Hepatic stellate cell (primary cell): ENCODE results near the gene CRTC3.
"Not testable (repeated sequence)": the region's sequence is repeated elsewhere in the genome, so short reads cannot be mapped to it uniquely, and the experiment has no call there.

Experiments used
- DNase-seq: peaks from one replicate; pipeline ENCODE4 v3.0.0; 2011; ENCODE audit warnings: low spot score

CRTC3 gene

DNA sequence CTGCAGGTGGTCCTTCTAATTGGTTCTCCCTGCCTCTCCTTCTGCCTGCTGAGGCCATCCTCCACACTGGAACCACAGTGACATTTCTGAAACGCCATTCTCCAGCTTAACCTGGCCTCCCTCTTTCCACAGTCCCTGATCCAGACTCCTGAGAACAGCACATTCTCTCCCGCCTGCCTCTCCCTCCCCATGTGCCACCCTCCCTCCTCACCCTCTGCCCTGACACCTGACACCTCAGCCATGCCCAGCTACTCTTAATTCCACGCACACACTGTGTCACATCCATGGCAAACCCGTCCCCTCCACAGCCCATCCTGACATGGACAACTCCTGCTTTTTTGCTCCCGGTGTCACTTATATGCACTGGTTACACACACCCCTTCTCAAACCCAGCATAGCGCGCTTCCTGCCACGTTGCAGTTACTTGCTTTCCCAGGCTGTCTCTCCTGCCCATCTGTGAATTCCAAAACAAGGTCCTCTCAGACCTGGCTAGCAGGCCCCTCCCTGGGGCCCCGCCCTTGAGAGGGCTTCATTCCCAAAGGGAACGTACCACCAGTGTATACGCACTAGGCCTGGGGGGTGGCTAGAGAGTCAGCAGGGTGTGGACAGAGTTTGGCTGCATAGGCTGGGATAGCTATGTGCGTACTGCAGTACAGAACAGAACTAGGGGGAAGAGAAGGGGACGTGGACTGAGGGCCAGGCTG lies 94.7 kb downstream of the CRTC3 start:
- DNase-seq = no peak

DNA sequence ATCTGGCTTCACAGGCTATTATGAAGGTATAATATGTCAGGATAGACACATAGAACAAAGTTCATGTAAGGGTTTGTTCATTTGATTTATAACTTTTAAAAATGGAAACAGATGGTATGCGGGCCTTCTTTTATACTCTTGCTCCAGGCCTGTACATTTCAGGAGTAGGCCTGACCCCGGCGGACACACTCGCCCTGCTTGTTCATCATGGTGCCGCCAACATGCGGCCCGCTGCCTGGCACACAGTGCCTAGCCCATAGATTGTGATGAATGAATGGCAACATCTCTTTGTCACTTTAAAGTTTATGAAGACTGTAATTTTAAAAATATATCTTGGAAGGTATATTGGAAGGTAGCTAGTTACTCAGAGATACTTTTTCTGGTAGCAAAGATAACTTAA lies 95.3 kb downstream of the CRTC3 start:
- DNase-seq = no peak

DNA sequence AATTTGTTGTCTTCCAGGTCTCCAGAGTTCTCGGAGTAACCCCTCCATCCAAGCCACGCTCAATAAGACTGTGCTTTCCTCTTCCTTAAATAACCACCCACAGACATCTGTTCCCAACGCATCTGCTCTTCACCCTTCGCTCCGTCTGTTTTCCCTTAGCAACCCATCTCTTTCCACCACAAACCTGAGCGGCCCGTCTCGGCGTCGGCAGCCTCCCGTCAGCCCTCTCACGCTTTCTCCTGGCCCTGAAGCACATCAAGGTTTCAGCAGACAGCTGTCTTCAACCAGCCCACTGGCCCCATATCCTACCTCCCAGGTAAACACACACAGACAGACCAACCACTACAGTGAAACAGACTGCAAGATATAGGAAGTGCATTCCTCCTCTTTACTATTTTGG lies 99.5 kb downstream of the CRTC3 start:
- no peak for DNase-seq

DNA sequence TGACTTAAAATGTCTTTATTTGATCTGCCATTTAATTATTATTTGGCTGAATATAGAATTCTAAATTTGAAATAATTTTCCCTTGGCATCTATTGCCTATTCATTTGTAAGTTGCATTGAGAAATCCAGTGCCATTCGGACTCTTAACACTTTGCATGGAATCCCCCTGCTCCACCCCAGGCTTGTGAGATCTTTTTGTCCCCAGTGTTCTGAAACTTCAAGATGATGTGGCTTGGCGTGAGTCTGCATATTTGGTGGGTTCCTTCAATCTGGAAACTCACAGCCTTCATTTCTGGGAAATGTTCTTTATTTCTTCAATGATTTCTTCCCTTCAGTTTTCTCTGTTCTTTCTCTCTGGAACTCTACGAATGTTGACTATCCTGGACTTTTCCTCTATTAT lies 103.6 kb downstream of the CRTC3 start:
- DNase-seq = no peak

DNA sequence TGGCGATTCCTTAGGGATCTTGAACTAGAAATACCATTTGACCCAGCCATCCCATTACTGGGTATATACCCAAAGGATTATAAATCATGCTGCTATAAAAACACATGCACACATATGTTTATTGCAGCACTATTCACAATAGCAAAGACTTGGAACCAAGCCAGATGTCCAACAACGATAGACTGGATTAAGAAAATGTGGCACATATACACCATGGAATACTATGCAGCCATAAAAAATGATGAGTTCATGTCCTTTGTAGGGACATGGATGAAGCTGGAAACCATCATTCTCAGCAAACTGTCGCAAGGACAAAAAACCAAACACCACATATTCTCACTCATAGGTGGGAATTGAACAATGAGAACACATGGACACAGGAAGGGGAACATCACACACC lies 107.3 kb downstream of the CRTC3 start:
- DNase-seq = not testable (repeated sequence)

DNA sequence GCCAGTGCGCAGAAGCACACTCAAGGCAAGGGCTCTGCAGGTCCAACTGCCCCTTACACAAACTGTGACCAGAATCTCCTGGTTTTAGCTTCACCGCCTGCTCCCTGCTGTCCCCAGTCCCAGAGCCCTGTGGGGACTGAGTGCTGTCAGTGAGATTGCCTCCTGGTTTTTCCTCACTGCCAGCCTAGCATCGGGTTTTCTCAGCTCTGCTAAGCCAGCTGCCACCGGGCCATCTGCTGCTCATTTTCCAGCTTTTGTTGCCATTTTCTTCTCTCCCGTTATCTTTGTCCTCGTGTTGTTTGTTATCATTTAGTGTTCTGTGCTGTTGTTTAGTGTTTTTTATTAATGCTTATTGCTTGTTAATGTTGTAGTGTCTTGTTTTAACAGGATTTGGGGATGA lies 108.0 kb downstream of the CRTC3 start:
- no peak for DNase-seq

DNA sequence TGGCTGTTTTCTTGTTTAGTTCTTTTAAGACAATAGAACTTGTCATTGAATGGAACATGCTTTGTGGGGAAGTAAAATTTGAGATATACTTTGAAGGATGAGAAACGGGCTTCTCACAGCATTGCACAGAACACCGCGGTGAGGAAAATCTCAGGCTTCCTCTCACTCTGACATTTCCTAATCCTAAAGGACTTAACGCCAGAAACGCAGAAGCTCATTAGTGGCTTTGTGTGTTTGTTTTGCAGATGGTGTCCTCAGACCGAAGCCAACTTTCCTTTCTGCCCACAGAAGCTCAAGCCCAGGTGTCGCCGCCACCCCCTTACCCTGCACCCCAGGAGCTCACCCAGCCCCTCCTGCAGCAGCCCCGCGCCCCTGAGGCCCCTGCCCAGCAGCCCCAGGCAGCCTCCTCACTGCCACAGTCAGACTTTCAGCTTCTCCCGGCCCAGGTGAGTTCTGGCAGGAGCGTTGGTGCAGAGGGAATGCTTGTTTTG lies 108.5 kb downstream of the CRTC3 start:
- DNase-seq = no peak

DNA sequence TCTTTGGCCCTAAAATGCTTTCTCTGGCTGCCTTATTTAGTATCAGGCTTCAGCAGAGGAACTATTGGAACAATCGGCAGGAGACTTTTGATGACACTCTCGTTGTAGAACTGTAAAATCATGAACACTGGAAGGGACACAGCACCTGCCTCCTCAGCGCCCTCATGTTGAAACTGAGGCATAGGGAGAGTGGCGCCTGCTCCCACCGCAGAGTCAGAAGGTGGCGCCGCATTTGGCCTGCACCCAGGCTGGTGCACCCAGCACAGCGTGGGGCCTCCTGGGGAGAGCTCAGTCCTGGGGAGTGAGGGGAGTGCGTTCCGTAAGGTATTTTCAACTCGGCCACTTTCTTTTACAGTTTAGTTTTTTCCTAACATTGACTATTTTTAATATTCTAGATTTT lies 109.2 kb downstream of the CRTC3 start:
- DNase-seq = no peak

DNA sequence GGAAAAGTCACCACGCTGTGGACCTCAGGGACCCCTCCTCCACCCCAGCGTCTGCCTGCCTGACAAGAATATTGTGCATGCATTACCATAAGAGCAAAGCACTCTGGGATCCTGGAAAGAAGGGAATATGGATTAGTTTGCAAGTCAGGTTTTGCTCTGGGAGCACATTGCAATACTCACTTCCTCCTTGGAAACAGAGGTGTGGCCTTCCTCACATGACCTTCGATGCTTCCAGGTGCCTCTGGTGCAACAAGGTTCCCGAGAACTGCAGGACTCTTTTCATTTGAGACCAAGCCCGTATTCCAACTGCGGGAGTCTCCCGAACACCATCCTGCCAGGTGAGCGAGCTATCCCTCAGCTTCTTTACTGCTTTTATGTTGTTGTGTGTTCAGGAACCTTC lies 111.1 kb downstream of the CRTC3 start:
- no peak for DNase-seq

DNA sequence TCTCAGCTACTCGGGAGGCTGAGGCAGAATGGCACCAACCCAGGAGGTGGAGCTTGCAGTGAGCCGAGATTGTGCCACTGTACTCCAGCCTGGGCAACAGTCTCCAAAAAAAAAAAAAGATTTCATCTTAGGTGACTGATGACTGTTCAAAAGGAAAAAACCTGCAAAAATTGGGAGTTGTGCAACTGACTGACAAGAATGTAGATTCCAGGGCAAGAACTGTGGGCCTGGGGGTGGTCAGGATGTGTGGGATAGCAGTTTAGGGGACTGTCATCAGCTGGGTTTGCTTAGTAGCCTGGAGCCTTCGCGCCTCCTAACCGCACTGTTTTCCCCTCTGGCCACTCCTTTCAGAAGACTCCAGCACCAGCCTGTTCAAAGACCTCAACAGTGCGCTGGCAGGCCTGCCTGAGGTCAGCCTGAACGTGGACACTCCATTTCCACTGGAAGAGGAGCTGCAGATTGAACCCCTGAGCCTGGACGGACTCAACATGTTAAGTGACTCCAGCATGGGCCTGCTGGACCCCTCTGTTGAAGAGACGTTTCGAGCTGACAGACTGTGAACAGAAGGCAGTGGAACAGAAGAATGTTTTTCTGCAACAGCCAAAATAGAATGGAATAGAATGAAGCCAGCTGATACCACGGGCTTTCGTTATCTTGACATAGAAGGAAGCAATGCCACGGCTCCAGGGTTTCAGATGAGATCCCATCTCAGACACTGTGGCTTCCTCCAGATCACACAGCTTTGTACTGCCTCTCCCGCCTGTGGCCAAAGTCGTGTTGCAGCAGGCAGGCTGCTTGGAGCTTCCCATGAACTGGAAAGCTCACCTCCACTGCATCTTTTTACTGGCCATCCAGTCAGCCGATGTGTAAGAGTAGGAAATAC lies 112.1 kb downstream of the CRTC3 start:
- no peak for DNase-seq

DNA sequence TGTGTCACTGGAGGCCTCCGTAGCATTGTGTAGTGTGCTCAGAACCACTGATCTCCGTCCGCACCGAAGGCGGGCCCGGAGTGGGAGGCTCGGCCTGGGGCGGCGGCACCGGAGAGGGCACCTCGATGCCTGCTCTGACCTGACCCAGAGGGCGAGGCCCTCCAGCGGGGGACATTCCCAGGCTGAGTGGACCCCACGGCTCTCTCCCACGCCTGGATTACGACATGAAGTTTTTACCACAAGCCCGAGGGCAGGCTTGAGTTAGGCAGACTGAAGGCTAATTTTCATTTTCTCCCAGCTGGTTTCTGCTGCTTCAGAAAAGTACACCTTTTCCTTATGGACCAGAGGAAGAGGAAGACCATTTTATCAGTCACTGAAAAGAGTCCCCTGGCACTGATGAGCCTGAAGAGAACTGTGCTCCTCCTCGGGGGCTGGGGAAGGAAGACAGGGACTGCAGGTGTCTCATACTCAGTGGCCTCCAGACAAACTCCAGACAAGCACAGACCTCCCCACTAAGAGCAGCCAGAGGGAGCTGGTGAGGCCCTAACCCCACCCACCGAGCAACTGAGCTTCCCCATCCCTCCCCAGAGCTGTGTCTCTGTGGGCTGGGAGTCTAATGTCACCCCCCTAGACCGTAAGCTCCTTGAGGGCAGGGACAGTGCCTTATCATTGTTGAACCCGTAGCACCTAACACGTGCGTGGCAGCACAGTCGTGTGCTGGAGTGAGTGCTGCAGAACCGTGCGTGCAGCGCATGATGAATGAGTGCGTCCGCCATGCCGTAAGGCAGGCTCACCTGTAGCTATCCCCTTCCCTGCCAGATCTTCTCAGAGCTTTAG lies 113.0 kb downstream of the CRTC3 start:
- DNase-seq = no peak

DNA sequence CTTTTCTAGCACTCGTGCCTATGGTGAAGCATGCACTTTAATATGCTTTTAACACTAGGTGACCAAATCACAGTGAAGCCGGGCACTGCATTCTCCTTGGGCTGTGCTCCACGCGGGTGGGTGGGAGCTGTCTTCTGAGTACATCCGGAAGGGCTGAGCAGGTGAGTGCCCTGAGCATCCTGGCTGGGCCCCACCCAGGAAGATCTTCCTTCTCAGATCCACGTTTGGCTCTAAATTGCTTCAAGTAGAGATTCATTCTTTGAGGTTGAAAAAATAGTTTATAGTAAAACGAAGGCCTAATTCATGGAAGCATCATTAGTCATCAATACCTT lies 113.5 kb downstream of the CRTC3 start:
- DNase-seq = no peak

DNA sequence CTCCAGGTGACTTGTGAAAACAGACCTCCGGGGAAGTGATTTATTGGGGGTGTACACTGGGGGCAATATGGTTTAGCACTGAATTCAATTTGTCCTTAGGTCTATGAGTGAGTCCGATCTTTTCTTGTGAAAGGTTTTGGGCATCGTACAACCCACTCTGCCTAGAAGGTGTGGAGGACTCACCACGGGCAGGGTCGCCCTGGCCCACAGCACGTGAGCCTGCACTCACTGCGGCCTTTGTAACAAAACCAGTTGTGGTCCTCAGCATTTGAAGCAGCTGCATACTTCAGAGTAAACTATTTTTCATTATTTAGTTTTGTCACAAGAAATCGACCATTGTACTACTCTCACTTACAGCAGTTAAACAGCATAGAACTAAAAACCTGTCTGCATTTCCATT lies 114.8 kb downstream of the CRTC3 start:
- DNase-seq = no peak

DNA sequence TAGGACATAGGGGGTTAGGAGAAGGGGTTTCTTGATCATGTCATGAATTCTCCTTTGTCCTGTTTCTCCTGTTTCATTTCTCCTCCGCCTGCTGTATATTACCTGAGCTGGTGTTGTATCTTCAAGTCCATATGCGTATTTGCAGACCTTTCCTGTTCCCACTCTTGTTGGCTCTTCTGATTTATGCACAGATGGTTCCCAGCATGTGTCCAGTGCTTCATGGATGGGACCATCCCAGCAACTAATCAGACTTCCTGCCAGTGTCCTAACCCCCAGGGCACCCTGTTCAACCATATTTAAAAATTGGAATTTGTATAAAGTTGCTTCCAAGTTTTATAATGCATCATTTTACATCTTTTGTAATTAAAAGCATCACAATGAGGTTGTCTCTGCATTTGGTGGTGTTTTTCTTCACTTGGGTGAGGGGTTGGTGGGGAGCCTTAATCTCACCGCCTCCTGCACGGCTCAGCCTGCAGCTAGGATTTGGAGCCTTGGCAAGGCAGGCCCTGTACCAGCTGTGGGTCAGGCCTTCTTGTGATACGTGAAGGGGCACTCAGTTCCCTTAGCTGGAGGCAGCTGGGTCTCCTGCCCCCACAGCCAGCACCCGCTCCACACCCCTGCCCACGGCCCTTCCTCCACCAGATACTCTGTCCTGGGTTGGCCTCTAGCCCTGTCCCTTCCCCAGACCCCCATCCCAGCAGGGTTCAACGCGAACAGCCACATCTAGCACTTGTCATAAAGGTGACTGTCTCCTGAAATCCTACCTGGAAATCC lies 115.4 kb downstream of the CRTC3 start:
- no peak for DNase-seq

DNA sequence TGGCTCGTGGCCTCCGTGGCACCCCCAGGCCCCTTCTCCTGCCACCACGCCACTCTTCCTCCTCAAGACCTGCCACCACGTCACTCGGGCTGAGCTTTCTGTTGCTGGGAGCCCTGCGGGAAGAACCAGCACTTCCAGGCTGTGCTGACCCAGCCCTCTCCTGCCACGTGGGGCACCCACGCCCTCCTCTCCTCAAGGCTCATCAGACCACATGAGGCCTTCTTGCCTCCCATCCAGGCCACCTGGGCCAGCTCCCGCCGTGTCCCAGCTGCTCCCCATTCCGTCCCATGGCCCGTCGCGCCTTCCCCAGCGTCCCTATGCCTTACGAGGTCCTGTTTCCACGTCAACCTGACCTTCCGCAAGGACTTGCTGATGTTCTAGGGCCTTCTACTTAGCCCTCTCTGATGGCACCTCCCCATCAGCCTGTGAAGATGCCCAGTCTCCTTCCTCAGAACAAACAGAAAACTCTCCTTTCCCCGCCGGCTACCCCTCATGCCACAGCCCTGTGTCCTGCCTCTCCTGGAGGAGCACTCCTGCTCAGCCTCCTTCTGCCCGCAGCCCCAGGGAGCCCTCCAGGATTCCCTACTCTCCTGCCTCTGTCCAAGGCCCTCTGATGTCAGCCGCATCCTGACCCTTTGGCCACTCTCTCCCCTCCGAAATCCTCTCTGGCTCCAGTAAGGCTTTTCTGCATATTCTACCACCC lies 116.3 kb downstream of the CRTC3 start:
- DNase-seq = no peak

DNA sequence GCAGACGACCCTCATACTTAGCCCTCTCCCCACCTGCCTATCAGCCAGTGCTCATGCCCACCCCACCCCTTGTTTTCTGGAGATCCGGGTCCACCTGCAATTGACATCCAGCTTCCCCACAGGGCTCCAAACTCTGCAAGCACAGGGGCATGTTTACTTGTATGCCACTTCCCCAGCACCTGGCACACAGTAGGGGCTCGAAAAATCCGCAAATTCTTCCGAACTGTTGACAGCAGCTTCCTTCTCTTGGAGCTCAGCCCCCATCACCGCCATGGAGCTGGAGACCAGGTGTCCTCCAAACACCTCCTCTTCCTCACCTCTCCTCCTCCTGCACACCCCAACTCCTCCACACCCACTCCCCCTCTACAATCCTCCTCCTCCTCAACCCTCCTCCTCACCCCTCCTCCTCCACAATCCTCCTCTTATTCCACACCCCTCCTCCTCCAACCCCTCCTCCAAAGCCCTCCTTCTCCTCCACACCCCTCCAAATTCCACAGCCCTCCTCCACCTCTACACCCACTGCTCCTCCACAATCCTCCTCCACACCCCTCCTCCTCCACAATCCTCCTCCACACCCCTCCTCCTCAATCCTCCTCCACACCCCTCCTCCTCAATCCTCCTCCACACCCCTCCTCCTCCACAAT lies 117.1 kb downstream of the CRTC3 start:
- no peak for DNase-seq

DNA sequence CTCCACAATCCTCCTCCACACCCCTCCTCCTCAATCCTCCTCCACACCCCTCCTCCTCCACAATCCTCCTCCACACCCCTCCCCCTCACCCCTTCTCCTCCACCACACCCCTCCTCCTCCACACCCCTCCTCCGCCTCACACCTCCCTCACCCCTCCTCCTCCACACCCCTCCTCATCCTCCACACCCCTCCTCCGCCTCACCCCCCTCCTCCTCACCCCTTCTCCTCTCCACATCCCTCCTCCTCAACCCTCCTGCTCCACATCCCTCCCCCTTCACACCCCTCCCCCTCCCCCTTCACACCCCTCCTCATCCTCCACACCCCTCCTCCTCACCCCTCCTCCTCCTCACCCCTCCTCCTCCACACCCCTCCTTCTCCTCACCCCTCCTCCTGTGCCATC lies 117.6 kb downstream of the CRTC3 start:
- DNase-seq = no peak

DNA sequence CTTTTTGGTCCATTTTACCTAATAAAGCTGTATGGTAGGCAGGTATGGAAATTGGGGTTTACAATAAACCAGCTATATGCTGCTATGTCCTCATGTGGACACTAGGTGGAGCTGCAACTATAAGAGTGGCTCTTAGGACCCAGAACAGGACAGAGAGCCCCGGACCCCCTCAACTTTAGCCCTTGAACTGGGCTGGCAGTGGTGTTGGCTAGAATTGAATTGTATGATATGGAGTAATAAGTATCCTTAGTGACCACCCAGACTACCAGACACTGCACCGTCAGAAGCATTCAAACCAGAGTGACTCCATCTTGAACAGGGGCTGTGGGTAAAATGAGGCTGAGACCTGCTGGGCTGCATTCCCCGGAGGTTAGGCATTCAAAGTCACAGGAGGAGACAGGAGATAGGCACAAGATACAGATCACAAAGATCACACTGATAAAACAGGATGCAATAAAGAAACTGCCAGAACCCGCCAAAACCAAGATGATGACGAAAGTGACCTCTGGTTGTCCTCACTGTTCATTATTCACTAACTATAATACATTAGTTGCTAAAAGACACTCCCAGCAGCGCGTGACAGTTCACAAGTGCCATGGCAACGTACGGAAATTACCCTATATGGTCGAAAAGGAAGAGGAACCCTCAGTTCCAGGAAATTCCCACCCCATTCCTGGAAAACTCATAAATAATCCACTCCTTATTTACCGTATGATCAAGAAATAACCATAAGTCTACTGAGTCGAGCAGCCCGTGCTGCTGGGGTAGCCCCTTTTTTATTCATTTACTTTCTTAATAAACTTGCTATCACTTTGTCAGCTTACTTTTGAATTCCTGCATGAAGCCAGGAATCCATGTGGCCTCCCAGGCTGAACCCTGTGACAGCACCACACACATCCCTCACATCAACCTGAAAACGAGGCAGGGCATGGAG lies 118.7 kb downstream of the CRTC3 start:
- DNase-seq = peak; percentile 67

DNA sequence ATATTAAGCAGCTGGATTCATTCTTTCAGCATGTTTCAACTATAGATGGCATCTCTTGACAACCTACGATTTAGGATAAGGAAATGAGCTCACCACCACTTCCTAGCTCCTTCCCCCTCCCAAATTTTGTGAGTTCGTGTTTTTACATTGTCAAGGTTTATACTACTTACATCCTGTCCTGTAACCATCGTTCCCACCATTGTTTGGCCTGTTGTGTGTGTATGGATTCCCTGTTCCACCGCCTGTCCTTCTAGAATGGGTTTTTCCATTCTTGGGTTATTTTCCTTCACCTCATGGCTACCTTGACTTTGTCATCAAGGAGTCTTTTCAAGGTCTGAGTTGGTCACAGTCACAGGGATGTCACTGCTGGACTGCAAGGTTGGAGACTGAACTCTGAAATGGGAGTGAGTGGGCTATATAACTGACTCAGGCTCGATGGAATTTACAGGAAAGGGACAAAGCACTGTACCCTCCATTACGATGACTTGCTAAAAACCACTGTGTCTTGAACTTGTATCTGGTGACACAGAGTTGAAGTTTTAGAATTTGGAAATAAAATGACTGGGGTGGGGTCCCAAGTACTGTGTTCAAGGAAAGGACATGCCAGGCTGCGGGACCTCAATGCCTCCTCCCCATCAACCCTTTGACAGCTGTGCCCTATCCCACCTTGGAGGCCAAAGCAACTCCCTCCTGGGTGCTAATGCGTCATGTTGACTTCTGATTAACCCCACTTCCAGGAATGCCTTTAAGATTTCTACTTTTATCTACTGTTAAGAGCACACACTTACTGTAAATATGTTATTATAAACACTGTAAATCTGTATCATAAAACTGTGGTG lies 120.6 kb downstream of the CRTC3 start:
- DNase-seq = peak; percentile 58
